NCI-H748 treated with DMSO at 0.1 percent for 48 hours (cell line): Measurements from ENCODE around the gene SPTB.
"Not testable (repeated sequence)": the region's sequence is repeated elsewhere in the genome, so short reads cannot be mapped to it uniquely, and the experiment has no call there.

Experiments used
- DNase-seq: peaks from one replicate; lab custom pipeline; 2025; lab: John Stamatoyannopoulos, UW

Gene SPTB

GRCh38 chr14:64821651-64822050 lies 58.1 kb downstream of the SPTB start:
- no peak for DNase-seq

GRCh38 chr14:64818151-64818550 lies 61.6 kb downstream of the SPTB start:
- DNase-seq, result no peak

GRCh38 chr14:64817631-64818030 lies 62.1 kb downstream of the SPTB start:
- no peak for DNase-seq

GRCh38 chr14:64816221-64816783 lies 63.4 kb downstream of the SPTB start:
- DNase-seq, result no peak

- no peak for DNase-seq
Observed at GRCh38 chr14:64815257-64815656, 64.5 kb downstream of the SPTB start.

GRCh38 chr14:64812412-64812811 lies 67.3 kb downstream of the SPTB start:
- DNase-seq, result peak; percentile 77

- no peak for DNase-seq
Observed at GRCh38 chr14:64811676-64812075, 68.0 kb downstream of the SPTB start.

- no peak for DNase-seq
Observed at GRCh38 chr14:64808449-64808848, 71.3 kb downstream of the SPTB start.

GRCh38 chr14:64807551-64807950 lies 72.2 kb downstream of the SPTB start:
- DNase-seq, result no peak

- no peak for DNase-seq
Observed at GRCh38 chr14:64806862-64807495, 72.7 kb downstream of the SPTB start.

- no peak for DNase-seq
Observed at GRCh38 chr14:64806202-64806861, 73.4 kb downstream of the SPTB start.

GRCh38 chr14:64805646-64806045 lies 74.1 kb downstream of the SPTB start:
- DNase-seq, result not testable (repeated sequence)

GRCh38 chr14:64804754-64805260 lies 74.9 kb downstream of the SPTB start:
- DNase-seq, result no peak

GRCh38 chr14:64801800-64802199 lies 77.9 kb downstream of the SPTB start:
- DNase-seq, result no peak

GRCh38 chr14:64801046-64801445 lies 78.7 kb downstream of the SPTB start:
- DNase-seq, result no peak

GRCh38 chr14:64800000-64800399 lies 79.7 kb downstream of the SPTB start:
- no peak for DNase-seq

- no peak for DNase-seq
Observed at GRCh38 chr14:64799555-64799954, 80.2 kb downstream of the SPTB start.

GRCh38 chr14:64796369-64796768 lies 83.3 kb downstream of the SPTB start:
- no peak for DNase-seq

GRCh38 chr14:64795921-64796320 lies 83.8 kb downstream of the SPTB start:
- no peak for DNase-seq

- DNase-seq, result no peak
Observed at GRCh38 chr14:64795211-64795610, 84.5 kb downstream of the SPTB start.

- no peak for DNase-seq
Observed at GRCh38 chr14:64792871-64793560, 86.7 kb downstream of the SPTB start.

GRCh38 chr14:64792231-64792630 lies 87.5 kb downstream of the SPTB start:
- no peak for DNase-seq

GRCh38 chr14:64790478-64790877 lies 89.2 kb downstream of the SPTB start:
- no peak for DNase-seq
